Measurements from ENCODE around the gene ITLN1.

ITLN1 gene

DNA sequence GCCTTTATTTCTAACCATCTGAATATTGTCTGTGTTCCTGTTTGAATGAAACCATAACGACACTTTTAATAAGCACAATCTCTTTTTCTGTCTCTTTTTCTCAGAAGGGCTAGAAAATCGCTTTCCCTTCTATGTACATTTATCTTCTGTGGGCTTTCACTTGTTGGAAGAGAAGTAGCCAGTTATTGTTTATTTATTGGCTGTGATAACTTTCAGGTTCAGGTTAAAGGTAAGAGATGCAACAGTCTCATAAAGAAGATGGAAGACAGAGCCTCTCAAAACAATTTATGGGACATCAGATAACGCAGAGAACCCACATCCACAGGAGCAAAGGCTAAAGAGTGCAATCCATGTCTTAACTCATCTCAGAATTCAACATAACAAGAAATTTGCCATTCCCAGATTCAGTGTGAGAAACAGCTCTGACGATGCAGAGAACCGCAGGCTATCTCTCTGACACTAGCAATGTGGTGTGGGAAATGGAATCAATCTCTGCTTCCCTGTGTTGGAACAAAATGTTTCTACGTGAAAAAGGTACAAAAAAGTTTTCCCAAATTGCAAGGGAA, 18.2 kb downstream of the ITLN1 start:
- ChIA-PET POLR2A (no interaction called here), CTCF (no interaction called here)
- TF ChIP-seq SCRT2 (tag by site-specific recombination; IDR thresholded peaks at IDR 0.05) (no peak), ZNF610 (tag by site-specific recombination; IDR thresholded peaks at IDR 0.05; ENCODE audit: borderline replicate concordance) (no peak)
- TF ChIP-seq, protein P1, sequence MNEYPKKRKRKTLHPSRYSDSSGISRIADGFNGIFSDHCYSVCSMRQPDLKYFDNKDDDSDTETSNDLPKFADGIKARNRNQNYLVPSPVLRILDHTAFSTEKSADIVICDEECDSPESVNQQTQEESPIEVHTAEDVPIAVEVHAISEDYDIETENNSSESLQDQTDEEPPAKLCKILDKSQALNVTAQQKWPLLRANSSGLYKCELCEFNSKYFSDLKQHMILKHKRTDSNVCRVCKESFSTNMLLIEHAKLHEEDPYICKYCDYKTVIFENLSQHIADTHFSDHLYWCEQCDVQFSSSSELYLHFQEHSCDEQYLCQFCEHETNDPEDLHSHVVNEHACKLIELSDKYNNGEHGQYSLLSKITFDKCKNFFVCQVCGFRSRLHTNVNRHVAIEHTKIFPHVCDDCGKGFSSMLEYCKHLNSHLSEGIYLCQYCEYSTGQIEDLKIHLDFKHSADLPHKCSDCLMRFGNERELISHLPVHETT (tag by site-specific recombination; IDR thresholded peaks at IDR 0.05), result no peak

DNA sequence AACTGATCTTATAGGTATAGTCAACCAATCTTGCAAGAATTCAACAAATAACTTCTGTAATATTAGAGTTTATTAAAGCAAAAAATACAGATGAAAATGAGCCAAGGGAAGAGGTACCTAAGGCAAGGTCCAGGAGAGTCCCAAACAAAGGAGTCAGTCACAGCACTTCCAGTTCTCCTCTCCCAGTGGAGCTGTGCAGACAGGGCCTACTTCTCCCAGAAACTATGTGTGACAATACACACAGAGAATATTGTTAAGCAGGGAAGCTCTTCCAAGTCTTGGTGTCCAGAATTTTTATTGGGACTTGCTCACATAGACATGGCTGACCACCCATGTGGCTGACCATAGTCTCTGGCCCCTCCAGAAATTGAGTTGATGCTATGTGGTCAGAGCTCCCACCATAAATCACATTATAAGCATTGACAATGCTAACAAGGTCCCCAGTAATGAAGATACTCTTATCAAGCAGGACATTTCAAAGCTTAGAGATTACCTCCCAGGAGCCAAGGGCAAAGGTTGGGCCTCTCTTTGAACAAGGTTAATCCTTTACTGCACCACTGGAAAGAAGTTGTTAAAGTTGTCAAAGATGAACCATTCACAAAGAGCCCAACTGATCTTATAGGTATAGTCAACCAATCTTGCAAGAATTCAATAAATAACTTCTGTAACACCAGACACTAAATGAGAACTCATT, 18.8 kb downstream of the ITLN1 start:
- no peaks in the 10 kb centered on the region for H3K9me3 ChIP-seq (ENCODE audit: control insufficient read depth, insufficient read depth, low read depth, low read length)
- no peaks in the 10 kb centered on the region for H3K36me3 ChIP-seq (ENCODE audit: control insufficient read depth in 2 of 2, insufficient read depth in 1 of 2, low read length in 2 of 2)
- ChIA-PET CTCF (interaction anchor here (0.9 kb wide), 1 partner anchor 231 kb away, joined by 3 read pairs; no protein-coding TSS in a partner anchor), POLR2A (no interaction called here)
- no peaks in the 10 kb centered on the region for H3K4me1 ChIP-seq (ENCODE audit: control insufficient read depth, insufficient read depth, low read length)
- H3K4me3 ChIP-seq (ENCODE audit: low read depth, low read length), result no peak overlapping the region
- no peak overlapping the region for H3K27ac ChIP-seq (ENCODE audit: extremely low read depth, low read depth, low read length)
- TF ChIP-seq ZNF830 (tag by site-specific recombination; IDR thresholded peaks at IDR 0.05; ENCODE audit: low read depth) (no peak), ZNF175 (tag by site-specific recombination; IDR thresholded peaks at IDR 0.05) (no peak), ZNF138 (tag by site-specific recombination; IDR thresholded peaks at IDR 0.05; ENCODE audit: borderline replicate concordance) (no peak)
- TF ChIP-seq, protein P2, sequence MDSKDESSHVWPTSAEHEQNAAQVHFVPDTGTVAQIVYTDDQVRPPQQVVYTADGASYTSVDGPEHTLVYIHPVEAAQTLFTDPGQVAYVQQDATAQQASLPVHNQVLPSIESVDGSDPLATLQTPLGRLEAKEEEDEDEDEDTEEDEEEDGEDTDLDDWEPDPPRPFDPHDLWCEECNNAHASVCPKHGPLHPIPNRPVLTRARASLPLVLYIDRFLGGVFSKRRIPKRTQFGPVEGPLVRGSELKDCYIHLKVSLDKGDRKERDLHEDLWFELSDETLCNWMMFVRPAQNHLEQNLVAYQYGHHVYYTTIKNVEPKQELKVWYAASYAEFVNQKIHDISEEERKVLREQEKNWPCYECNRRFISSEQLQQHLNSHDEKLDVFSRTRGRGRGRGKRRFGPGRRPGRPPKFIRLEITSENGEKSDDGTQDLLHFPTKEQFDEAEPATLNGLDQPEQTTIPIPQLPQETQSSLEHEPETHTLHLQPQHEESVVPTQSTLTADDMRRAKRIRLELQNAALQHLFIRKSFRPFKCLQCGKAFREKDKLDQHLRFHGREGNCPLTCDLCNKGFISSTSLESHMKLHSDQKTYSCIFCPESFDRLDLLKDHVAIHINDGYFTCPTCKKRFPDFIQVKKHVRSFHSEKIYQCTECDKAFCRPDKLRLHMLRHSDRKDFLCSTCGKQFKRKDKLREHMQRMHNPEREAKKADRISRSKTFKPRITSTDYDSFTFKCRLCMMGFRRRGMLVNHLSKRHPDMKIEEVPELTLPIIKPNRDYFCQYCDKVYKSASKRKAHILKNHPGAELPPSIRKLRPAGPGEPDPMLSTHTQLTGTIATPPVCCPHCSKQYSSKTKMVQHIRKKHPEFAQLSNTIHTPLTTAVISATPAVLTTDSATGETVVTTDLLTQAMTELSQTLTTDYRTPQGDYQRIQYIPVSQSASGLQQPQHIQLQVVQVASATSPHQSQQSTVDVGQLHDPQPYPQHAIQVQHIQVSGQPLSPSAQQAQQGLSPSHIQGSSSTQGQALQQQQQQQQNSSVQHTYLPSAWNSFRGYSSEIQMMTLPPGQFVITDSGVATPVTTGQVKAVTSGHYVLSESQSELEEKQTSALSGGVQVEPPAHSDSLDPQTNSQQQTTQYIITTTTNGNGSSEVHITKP (tag by site-specific recombination; IDR thresholded peaks at IDR 0.05), result no peak
- TF ChIP-seq, protein P3, sequence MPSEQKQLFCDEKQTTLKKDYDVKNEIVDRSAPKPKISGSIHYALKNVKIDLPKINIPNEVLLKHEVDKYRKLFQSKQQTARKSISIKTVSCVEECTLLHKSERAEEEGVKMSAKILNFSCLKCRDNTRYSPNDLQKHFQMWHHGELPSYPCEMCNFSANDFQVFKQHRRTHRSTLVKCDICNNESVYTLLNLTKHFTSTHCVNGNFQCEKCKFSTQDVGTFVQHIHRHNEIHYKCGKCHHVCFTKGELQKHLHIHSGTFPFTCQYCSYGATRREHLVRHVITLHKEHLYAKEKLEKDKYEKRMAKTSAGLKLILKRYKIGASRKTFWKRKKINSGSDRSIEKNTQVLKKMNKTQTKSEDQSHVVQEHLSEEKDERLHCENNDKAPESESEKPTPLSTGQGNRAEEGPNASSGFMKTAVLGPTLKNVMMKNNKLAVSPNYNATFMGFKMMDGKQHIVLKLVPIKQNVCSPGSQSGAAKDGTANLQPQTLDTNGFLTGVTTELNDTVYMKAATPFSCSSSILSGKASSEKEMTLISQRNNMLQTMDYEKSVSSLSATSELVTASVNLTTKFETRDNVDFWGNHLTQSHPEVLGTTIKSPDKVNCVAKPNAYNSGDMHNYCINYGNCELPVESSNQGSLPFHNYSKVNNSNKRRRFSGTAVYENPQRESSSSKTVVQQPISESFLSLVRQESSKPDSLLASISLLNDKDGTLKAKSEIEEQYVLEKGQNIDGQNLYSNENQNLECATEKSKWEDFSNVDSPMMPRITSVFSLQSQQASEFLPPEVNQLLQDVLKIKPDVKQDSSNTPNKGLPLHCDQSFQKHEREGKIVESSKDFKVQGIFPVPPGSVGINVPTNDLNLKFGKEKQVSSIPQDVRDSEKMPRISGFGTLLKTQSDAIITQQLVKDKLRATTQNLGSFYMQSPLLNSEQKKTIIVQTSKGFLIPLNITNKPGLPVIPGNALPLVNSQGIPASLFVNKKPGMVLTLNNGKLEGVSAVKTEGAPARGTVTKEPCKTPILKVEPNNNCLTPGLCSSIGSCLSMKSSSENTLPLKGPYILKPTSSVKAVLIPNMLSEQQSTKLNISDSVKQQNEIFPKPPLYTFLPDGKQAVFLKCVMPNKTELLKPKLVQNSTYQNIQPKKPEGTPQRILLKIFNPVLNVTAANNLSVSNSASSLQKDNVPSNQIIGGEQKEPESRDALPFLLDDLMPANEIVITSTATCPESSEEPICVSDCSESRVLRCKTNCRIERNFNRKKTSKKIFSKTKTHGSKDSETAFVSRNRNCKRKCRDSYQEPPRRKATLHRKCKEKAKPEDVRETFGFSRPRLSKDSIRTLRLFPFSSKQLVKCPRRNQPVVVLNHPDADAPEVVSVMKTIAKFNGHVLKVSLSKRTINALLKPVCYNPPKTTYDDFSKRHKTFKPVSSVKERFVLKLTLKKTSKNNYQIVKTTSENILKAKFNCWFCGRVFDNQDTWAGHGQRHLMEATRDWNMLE (tag by site-specific recombination; conservative IDR thresholded peaks at IDR 0.05; ENCODE audit: low read depth), result no peak

More for the DNA sequence above, 18.2 kb downstream of the ITLN1 start:
- no peaks in the 10 kb centered on the region for H3K36me3 ChIP-seq (ENCODE audit: control insufficient read depth in 2 of 2, insufficient read depth in 1 of 2, low read length in 2 of 2)
- H3K9me3 ChIP-seq (ENCODE audit: control insufficient read depth, insufficient read depth, low read depth, low read length), result no peaks in the 10 kb centered on the region
- no peak overlapping the region for H3K27ac ChIP-seq (ENCODE audit: extremely low read depth, low read depth, low read length)
- H3K4me3 ChIP-seq (ENCODE audit: low read depth, low read length), result no peak overlapping the region
- H3K4me1 ChIP-seq (ENCODE audit: control insufficient read depth, insufficient read depth, low read length), result no peaks in the 10 kb centered on the region

DNA sequence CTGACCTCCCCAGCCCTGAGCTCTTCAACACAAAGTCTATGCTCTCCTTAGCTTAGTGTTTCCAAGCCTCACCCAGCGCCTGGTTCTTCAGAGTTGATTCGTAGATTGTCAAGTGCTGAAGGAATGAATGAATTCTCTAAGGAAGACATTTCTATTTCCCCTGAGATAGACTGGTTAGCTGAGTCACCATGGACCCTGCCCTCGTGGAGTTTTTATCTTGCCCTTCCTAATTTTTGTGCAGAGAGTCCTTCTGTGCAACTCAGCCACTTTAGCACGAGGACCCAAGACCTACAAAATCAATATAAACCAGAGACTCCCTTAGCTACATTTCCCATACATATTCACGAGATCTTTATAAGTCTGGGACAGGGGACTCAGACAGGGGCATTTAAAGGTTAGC, 19.6 kb downstream of the ITLN1 start:
- CTCF ChIA-PET, result interaction anchor here (0.9 to 1.4 kb wide), 2 partner anchors 12 to 232 kb away, joined by 3 read pairs; no protein-coding TSS in a partner anchor
- POLR2A ChIA-PET, result no interaction called here
- TF ChIP-seq ZNF621 (tag by site-specific recombination; IDR thresholded peaks at IDR 0.05), result no peak
- TF ChIP-seq ZNF248 (tag by site-specific recombination; IDR thresholded peaks at IDR 0.05), result no peak
- TF ChIP-seq ZBTB8A (tag by site-specific recombination; IDR thresholded peaks at IDR 0.05), result no peak
- no peak for TF ChIP-seq GLI2 (tag by site-specific recombination; IDR thresholded peaks at IDR 0.05; ENCODE audit: borderline replicate concordance, low read depth)
- TF ChIP-seq, protein P4, sequence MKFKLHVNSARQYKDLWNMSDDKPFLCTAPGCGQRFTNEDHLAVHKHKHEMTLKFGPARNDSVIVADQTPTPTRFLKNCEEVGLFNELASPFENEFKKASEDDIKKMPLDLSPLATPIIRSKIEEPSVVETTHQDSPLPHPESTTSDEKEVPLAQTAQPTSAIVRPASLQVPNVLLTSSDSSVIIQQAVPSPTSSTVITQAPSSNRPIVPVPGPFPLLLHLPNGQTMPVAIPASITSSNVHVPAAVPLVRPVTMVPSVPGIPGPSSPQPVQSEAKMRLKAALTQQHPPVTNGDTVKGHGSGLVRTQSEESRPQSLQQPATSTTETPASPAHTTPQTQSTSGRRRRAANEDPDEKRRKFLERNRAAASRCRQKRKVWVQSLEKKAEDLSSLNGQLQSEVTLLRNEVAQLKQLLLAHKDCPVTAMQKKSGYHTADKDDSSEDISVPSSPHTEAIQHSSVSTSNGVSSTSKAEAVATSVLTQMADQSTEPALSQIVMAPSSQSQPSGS (tag by site-specific recombination; IDR thresholded peaks at IDR 0.05; ENCODE audit: low read depth), result no peak
- no peak for TF ChIP-seq ZNF211 (tag by site-specific recombination; IDR thresholded peaks at IDR 0.05; ENCODE audit: low read depth)
- TF ChIP-seq, protein P5, sequence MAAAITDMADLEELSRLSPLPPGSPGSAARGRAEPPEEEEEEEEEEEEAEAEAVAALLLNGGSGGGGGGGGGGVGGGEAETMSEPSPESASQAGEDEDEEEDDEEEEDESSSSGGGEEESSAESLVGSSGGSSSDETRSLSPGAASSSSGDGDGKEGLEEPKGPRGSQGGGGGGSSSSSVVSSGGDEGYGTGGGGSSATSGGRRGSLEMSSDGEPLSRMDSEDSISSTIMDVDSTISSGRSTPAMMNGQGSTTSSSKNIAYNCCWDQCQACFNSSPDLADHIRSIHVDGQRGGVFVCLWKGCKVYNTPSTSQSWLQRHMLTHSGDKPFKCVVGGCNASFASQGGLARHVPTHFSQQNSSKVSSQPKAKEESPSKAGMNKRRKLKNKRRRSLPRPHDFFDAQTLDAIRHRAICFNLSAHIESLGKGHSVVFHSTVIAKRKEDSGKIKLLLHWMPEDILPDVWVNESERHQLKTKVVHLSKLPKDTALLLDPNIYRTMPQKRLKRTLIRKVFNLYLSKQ (tag by site-specific recombination; IDR thresholded peaks at IDR 0.05; ENCODE audit: borderline replicate concordance), result no peak

More for the DNA sequence above, 19.6 kb downstream of the ITLN1 start:
- no peaks in the 10 kb centered on the region for H3K9me3 ChIP-seq (ENCODE audit: control insufficient read depth, insufficient read depth, low read depth, low read length)
- no peak overlapping the region for H3K4me3 ChIP-seq (ENCODE audit: low read depth, low read length)
- no peak overlapping the region for H3K27ac ChIP-seq (ENCODE audit: extremely low read depth, low read depth, low read length)
- H3K36me3 ChIP-seq (ENCODE audit: control insufficient read depth in 2 of 2, insufficient read depth in 1 of 2, low read length in 2 of 2), result no peaks in the 10 kb centered on the region
- H3K4me1 ChIP-seq (ENCODE audit: control insufficient read depth, insufficient read depth, low read length), result no peaks in the 10 kb centered on the region
